Activated T-cell treated with anti-CD3 and anti-CD28 coated beads for 48 hours (primary cell): Measurements from ENCODE around the gene HOXA2.

Source experiments
- DNase-seq: peaks from one replicate; pipeline ENCODE4 v3.0.0-alpha.2; 2020; ENCODE audit warnings: low read depth

The HOXA2 gene

GRCh38 chr7:27098578-27099451 lies 3.7 kb downstream of the HOXA2 start:
- DNase-seq: no peak

- DNase-seq: no peak
Measured at GRCh38 chr7:27097686-27098577, 4.6 kb downstream of the HOXA2 start.

DNA sequence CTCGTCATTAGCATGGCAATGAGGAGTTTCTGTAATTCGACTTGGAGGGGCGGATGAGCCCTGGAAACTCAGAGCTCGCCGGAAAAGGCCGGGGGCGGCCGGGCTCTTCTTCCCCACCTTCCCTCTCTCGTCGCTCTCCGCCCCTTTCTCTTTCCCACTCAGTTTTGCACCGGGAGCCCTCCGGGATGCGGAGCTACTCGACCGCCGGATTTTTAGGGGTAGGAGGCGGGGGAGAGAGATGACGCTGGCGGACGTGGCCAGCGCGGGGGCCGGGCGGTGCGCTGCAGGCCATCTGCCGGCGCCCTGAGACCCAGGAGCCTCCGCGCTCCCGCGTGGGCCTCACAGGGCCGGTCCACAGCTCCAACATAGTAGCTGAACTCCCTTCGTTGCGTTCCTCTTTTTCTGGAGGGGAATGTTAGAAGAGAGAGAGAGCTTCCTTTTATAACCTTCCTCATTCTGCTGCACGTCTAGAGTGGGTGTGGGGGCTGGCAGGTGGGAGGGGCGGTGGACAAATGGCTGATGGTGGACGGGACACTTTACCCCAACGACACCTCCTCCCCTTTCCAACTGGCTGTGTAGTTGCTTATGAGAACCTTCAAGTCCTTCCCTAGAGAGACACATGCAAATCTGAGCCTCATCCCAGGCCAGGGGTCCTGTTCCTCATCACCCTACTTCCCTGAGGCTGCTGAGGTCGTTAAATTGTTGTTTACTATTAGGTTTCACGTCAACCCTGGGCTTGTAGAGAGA lies 5.5 kb downstream of the HOXA2 start:
- DNase-seq: no peak

DNA sequence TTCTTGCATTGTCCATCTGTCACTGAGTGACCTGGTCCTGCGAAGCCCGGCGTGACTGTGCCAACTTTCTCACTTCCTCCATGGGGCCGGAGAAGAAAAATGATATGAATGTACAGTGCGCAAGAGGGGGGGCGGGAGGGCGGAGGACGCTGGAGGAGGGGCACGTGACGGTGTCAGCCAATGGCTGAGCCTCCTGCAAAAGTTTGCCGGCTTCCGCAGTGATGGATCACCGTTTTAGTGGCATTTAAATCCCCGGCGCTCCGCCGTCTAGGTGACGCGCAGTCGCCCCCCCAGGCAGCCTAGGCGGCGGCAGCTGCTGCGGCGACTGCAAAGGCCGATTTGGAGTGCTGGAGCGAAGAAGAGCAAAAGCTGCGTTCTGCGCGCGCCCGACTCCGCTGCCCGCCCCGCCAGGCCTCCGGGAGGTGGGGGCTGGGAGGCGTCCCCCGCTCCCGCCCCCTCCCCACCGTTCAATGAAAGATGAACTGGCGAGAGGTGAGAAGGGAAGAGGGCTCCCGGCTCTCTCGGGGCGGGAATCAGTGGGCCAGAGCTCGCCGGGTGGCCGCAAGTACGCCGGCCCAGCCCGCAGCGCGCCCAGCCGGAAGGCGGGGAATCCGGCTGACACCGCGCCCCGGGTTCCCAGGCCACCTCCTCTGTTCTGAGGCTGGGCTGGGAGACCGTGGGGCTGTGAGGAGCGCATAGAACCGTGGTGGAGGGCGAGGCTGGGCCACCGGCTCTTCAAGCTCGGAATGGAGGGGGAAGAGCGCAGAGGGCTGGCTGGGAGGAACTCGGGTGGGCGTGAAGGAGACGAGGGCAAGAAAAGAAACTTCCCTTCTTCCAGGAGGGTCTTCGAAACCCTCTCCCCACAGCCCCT lies 6.4 kb downstream of the HOXA2 start, which contains the start of gene HOXA1:
Gene HOXA1, minus strand, starts transcription at position 104 of the 871 bp plus-strand sequence. Its CDS starts 88 bp downstream, at position 16.
- peak; percentile 68 for DNase-seq

DNA sequence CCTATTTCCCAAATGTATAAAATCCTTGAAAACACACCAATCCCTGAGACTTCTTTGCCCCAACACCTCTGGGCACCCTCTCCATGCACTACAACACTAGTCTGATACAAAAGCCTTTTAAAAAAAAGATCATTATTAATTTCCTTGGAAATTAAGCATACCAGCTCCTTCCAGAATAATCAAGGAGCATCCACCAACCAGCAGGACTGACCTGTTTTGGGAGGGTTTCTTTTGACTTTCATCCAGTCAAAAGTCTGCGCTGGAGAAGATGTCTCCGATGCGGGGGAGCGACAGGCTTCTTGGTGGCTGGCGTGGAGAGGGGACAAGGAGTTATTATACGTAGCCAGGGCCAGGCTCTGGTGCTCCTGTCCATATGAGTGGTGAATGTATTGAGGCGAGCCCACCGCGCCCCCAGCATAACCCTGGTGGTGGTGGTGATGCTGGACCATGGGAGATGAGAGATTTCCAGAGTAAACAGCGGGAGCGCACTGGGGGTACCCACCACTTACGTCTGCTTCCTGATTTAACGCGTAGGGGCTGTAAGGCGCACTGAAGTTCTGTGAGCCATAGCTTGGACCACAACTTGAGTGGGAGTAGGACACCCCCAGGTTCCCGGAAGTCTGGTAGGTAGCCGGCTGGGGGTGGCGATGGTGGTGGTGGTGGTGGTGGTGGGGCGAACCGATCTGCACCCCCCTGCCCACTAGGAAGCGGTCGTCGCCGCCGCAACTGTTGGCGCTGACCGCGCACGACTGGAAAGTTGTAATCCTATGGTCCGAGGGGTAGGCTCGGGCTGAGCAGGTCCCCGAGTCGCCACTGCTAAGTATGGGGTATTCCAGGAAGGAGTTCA lies 7.2 kb downstream of the HOXA2 start:
- no peak for DNase-seq

DNA sequence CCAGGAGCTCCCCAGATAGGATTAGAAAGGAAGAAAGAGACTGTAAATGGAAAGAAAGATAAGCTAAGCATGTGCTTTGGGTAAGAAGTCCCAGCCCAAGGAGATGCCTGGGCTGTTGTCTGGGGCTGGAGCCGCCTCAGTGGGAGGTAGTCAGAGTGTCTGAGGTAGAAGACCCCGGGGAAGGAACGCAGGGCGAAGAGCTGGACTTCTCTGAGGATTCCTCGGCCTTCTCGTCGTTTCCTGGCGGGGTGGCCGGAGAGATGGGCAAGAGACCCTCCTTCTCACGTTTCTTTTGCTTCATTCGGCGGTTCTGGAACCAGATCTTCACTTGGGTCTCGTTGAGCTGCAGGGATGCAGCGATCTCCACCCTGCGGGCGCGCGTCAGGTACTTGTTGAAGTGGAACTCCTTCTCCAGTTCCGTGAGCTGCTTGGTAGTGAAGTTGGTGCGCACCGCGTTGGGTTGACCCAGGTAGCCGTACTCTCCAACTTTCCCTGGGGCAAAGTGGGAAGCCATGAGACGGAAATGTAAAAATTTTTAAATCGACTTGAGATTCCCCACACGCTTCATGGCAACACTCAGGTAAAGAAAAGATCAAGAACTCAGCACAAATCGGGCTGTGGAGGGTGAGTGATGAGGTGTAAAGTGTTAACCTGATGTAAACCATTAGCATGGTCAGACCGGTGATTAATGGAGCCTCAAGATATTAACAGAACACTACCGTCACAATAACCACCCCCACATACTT lies 8.0 kb downstream of the HOXA2 start:
- DNase-seq: no peak

DNA sequence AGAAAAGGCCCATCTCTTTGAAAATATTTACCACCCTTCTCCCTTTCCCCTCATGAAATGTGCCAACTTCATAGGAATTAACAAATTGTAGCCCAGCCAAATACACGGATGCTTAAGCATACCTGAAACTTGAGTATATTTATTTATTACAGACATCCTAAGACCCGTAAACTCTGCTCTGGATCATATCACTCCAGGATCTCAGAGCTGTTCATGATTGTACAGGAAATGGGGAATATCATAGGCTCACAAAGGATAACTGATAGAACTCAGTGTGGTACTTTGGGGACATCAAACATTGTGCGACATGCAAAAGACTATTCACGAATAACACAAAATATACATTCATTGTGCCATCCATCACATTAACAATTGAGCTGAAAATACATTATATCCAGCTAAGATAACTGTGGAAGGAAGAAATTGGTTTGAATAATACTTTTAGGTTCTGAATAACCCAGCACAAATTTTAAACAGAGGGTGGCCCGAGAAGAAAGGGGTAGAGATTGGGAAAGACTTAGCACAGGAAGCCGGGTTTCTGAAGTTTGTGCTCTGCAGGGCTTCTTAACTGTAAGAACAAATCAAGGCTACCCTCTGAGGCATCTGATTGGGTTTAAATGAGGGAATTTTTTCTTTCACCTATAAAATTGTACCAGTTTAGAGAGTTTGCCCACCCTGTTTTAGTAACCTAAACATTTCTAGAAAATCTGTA lies 9.1 kb downstream of the HOXA2 start:
- DNase-seq: no peak

DNA sequence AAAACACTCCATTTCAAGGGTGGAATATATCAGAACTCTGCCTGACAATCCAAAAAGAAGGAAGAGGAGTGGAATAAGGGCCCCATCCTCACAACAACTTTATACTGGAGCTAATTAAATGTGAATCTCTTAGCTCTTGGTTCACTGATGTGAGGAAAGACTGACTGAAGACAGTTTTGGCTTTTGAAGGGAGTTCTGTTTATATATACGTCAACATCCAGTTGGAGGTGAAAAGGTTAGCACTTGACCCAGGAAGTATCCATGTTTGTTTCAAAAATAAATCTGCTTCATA lies 9.7 kb downstream of the HOXA2 start:
- DNase-seq: no peak

DNA sequence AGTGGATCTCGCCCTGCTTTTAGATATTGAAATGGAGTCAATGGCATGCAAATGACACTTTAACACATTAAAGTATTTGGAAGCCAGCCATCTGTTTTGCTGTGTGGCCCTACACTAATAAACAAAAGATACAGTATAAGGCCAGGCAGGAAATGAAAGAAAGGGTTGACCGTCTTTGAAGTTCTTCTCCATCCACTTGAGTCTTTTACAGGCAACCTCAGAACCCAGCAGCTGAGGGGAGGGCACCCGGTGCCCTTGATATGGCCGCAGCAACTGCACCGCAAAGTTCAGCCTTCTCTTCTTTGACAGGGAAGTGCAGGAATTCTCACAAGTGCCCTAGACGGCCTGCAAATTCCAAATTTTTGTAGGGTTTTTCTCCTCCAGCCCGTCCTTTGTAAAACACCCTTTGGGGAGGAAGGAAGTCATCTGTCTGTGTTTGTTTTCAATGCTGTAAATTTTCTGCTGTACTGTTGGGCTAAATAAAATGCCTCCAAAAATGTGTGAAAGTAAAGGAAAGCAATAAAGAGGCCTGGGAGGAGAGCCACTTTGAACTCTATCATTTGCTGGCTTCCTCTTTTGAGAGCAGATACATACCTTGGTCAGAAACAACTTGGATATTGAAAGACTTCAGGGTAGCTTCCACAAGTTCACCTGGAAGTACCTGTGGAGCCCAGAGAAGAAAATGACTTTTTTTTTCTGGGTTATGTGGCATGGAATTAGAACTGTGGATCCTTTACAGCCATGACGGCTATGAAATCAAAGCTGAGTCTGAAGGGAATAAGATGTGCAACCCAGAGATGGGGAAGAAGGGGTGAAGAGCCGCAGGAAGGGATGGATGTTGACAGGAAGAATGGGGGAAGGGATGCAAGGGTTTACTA lies 10.3 kb downstream of the HOXA2 start:
- DNase-seq: no peak

DNA sequence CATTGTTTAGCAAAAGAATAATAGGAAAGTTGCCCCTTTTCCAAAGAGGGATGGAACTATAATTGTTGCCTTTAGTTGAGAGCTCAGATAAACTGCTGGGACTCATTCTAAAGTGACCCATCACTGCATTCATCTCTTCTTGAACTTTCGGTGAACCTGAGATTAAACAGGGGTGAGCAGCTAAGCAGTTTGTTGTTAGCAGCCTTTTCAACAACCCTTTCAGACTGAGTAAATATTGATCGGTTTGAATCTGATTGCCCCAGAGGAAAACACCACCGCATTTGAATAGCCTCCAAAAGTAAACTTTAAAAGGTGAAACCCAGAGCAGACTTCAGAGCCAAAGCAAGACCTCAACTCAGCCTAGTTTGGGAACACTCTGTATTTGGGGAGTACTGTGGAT lies 11.4 kb downstream of the HOXA2 start:
- DNase-seq: no peak

DNA sequence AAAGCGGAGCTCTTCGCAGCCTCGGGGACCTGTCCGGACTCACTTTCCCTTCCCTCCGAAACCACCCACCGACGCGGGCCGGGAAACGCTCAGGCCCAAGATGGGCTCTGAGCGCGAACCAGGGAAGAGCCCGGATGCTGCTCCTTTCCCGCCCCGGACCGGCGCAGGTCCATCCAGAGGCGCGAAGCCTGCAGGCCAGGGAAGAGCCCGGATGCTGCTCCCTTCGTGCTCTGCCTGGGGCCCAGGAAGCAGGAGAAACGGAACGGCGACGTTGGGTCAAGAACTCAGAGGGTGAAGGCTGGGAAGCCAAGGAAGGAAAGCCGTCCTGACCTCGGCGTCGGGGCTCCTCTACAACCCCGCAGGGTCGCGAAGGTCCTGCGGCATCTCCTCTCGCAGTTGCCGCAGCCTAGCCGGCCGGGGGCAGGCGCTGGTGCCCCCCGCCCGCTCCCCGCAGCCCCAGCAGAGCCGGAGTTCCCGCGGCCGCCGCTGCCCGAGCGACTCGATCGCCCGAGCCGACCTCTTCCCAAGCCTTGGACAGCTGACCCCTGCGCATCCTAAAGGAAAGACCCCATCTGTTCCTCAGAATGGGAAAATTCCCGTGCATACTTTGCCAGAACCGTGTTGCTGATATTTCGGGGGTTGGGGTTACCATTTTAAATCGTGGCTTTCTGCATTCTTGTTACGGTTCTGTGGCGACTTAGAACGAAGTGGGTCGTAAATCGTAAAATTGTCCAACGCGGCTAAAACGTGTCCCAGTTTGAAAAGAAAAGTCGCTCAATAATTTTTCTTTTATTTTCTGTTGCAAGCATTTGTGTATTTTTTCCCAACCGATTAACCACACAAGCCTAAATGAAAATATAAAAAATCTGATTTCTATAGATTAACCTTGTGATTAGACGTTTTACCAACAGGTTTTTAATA lies 14.2 kb downstream of the HOXA2 start:
- DNase-seq: no peak

GRCh38 chr7:27083646-27084045 lies 18.8 kb downstream of the HOXA2 start:
- DNase-seq: no peak

GRCh38 chr7:27082171-27082570 lies 20.3 kb downstream of the HOXA2 start:
- no peak for DNase-seq

- DNase-seq: no peak
Measured at GRCh38 chr7:27080844-27081436, 21.5 kb downstream of the HOXA2 start.

GRCh38 chr7:27079234-27079975 lies 23.1 kb downstream of the HOXA2 start:
- no peak for DNase-seq
